Measurements from ENCODE around the gene ATP6V1B1. TPM values are rescaled to one million over a fixed set of nuclear protein-coding genes. Genes with fewer than 3 reads are reported as not detected.

Gene ATP6V1B1
- total and polyA plus RNA-seq, 2 of the 13 experiments (the other 11 are each of a cell fraction or from before 2014, with no cell fraction given) = 0.58 to 1.6 TPM

GRCh38 chr2:70888923-70889715 lies 46.6 kb upstream of the ATP6V1B1 start (continued):
- TF ChIP-seq MTF2 (CRISPR knock-in tag; IDR thresholded peaks at IDR 0.05; ENCODE audit: borderline replicate concordance) (no peak), MBD4 (IDR thresholded peaks at IDR 0.05; ENCODE audit: borderline replicate concordance, low read length) (no peak), ZMYM4 (CRISPR knock-in tag; IDR thresholded peaks at IDR 0.05) (0 out of 2 replicates have a peak, but pooled peaks have one; percentile 11), NFYC (CRISPR knock-in tag; IDR thresholded peaks at IDR 0.05) (no peak), ZNF317 (CRISPR knock-in tag; IDR thresholded peaks at IDR 0.05) (no peak), NFRKB (IDR thresholded peaks at IDR 0.05) (no peak), IKZF1 (IDR thresholded peaks at IDR 0.05) (no peak), YEATS4 (CRISPR knock-in tag; IDR thresholded peaks at IDR 0.05; ENCODE audit: borderline replicate concordance) (no peak), ZNF768 (CRISPR knock-in tag; IDR thresholded peaks at IDR 0.05) (peak; percentile 7; the same call in 1 of the 2 replicates), SMARCC2 (IDR thresholded peaks at IDR 0.05) (no peak), PLRG1 (conservative IDR thresholded peaks at IDR 0.05) (no peak), ZNF510 (CRISPR knock-in tag; IDR thresholded peaks at IDR 0.05; ENCODE audit: low read depth) (no peak), ZMAT3 (CRISPR knock-in tag; conservative IDR thresholded peaks at IDR 0.05) (no peak), DR1 (CRISPR knock-in tag; IDR thresholded peaks at IDR 0.05) (no peak), CBX2 (IDR thresholded peaks at IDR 0.05; ENCODE audit: low read depth, low read length) (no peak), CBX2 (CRISPR knock-in tag; IDR thresholded peaks at IDR 0.05; ENCODE audit: low read depth) (no peak), SRF (IDR thresholded peaks at IDR 0.05; ENCODE audit: low read depth, low read length) (no peak), ZNF382 (CRISPR knock-in tag; IDR thresholded peaks at IDR 0.05; ENCODE audit: borderline replicate concordance) (no peak), NCOA5 (CRISPR knock-in tag; IDR thresholded peaks at IDR 0.05) (no peak), ZNF772 (CRISPR knock-in tag; IDR thresholded peaks at IDR 0.05) (no peak), WIZ (CRISPR knock-in tag; IDR thresholded peaks at IDR 0.05) (no peak), PHF21A (CRISPR knock-in tag; IDR thresholded peaks at IDR 0.05) (no peak), HOXA9 (CRISPR knock-in tag; IDR thresholded peaks at IDR 0.05; ENCODE audit: borderline replicate concordance) (0 out of 2 replicates have a peak, but pooled peaks have one; percentile 38), ZBTB46 (CRISPR knock-in tag; IDR thresholded peaks at IDR 0.05; ENCODE audit: borderline replicate concordance) (no peak), MAFF (IDR thresholded peaks at IDR 0.05; ENCODE audit: low read depth, low read length) (no peak), ZSCAN31 (CRISPR knock-in tag; IDR thresholded peaks at IDR 0.05; ENCODE audit: low read depth) (no peak), ZNF800 (CRISPR knock-in tag; IDR thresholded peaks at IDR 0.05) (peak; percentile 88; the same call in 1 of the 2 replicates), ZNF550 (CRISPR knock-in tag; IDR thresholded peaks at IDR 0.05; ENCODE audit: borderline replicate concordance) (no peak)
- TF ChIP-seq, protein P1, sequence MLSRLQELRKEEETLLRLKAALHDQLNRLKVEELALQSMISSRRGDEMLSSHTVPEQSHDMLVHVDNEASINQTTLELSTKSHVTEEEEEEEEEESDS (CRISPR knock-in tag; IDR thresholded peaks at IDR 0.05; ENCODE audit: borderline replicate concordance) = no peak

Measured in HepG2 (cell line).